Measurements from ENCODE around the gene FUBP3. TPM values are rescaled to one million over a fixed set of nuclear protein-coding genes. Genes with fewer than 3 reads are reported as not detected.

Gene FUBP3
- total RNA-seq, 1 experiment from 2014 or later: 78.6 TPM

DNA sequence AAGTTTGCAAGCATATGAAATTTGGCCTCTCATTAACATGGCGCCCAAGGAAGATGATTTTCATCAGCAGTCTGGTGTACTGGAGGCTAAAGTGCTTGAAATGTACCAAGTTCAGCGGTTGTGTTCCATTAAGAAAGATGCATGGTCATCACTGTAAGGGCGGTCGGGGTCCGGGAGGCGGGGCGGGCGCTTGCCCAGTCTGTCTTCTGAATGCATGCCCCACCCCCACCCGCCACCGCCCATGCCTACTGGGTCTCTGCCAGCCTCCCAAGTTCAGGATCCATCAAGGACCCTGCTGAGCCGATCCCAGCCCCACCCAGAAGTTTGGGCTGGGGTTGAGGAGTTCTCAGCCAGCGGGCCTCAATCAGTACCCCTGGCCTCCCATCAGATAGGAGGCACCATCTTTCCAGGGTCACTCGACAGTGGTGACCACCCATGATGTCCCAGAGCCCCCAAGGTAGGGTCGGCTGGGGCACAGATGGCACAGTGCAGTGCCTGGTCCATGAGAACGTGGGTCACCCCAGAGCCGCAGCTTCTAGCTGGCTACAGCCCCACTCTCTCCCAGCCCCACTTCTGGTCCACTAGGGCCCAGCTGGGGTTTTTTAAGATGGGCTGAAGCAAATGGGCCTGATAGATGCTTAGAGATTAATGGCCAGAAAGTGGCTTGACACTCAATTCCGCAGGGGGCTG, 60.6 kb downstream of the FUBP3 start:
- Histone ChIP-seq H4K5ac (ENCODE audit: insufficient read length, low read depth, low read length) (no peak overlapping the region), H3K9me3 (ENCODE audit: control insufficient read depth, low read depth, low read length) (no peaks in the 10 kb centered on the region), H3K27me3 (ENCODE audit: insufficient read depth, low read length) (no peaks in the 10 kb centered on the region), H2BK12ac (ENCODE audit: insufficient read length, low read depth, low read length) (no peak overlapping the region), H3K4ac (ENCODE audit: low read depth, low read length) (no peak overlapping the region), H2BK15ac (ENCODE audit: low read depth, low read length) (no peak overlapping the region), H2BK120ac (ENCODE audit: low read depth, low read length, poor library complexity, severe bottlenecking) (no peak overlapping the region), H3K56ac (ENCODE audit: insufficient read length, low read depth, low read length) (no peak overlapping the region), H4K91ac (ENCODE audit: insufficient read length, low read depth, low read length) (no peak overlapping the region), H2BK5ac (ENCODE audit: insufficient read length, low read length) (no peak overlapping the region), H3K9ac (ENCODE audit: extremely low read depth, insufficient read length, low read length) (no peak overlapping the region), H3K4me2 (ENCODE audit: insufficient read depth, insufficient read length, low read length) (no peak overlapping the region), H2AFZ (ENCODE audit: low read length) (no peak overlapping the region), H3K23ac (ENCODE audit: insufficient read length, low read depth, low read length) (no peak overlapping the region), H2BK20ac (ENCODE audit: low read depth, low read length, poor library complexity, severe bottlenecking) (no peak overlapping the region), H2AK5ac (ENCODE audit: insufficient read length, low read length) (no peak overlapping the region), H3K27ac (ENCODE audit: insufficient read length, low read depth, low read length) (no peak overlapping the region), H3K23me2 (ENCODE audit: insufficient read length, low read depth, low read length, poor library complexity, severe bottlenecking) (no peaks in the 10 kb centered on the region), H3K4me1 (ENCODE audit: insufficient read depth, low read length) (no peaks in the 10 kb centered on the region; the same call in 1 of the 2 replicates), H3K79me2 (ENCODE audit: insufficient read depth, low read length) (no peaks in the 10 kb centered on the region), H3K14ac (ENCODE audit: insufficient read depth, low read length) (no peak overlapping the region), H3K79me1 (ENCODE audit: insufficient read depth, low read depth, low read length, poor library complexity, severe bottlenecking) (no peaks in the 10 kb centered on the region), H3T11ph (ENCODE audit: low read length) (no peak overlapping the region), H4K8ac (replicated peaks; ENCODE audit: insufficient read length, low read depth, low read length) (no peak overlapping the region), H4K20me1 (ENCODE audit: control insufficient read depth, insufficient read depth, insufficient read length) (no peaks in the 10 kb centered on the region), H3K18ac (ENCODE audit: insufficient read length, low read depth, low read length) (no peak overlapping the region)
- DNase-seq: no peak
- Mint-ChIP-seq H3K4me3 (no peak overlapping the region), H3K27ac (no peak overlapping the region), H3K9me3 (no peaks in the 10 kb centered on the region), H3K4me1 (peaks cover 15 to 17% of the 10 kb centered on the region in 2 experiments), H3K27me3 (ENCODE audit: low read depth) (peaks cover 2% of the 10 kb centered on the region; the same call in 1 of the 2 replicates), H3K36me3 (ENCODE audit: insufficient read depth in 1 of 3, low read depth in 3 of 3) (peaks cover 4 to 29% (median 29%) of the 10 kb centered on the region in 3 experiments; a peak in 6 of 7 replicates)
- no CpG with 5 or more reads among the region's 17 CpGs for WGBS (ENCODE audit: extremely low coverage, insufficient read length, low lambda C conversion rate)
- no peak for TF ChIP-seq CTCF (conservative IDR thresholded peaks at IDR 0.05)

Data from H9 (cell line).